Measurements from ENCODE around the gene MEF2C.

DNA sequence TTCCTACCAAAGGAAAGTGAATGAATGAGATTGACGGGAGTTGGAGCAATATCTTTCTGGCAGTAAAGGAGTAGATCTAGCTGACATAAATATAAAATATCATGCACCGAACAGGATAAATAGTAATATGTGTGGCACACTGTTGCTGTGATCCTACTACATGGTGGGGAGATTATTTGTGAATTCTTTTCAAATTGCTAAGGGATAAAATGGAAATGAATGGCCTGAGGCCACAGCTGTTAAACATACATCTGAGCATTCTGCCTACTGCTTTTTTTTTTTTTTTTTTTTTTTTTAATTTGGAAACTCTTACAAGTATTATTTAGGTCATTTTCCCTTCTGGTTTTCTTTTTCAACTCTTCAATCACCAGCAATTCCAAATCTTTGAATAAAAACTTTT, 66.8 kb downstream of the MEF2C start:
- no peak for TF ChIP-seq POLR2AphosphoS5 (IDR thresholded peaks at IDR 0.05; ENCODE audit: low read depth, low read length)
- no peak for TF ChIP-seq POLR2A (IDR thresholded peaks at IDR 0.05; ENCODE audit: low read depth, low read length)
